Skeletal muscle satellite cell (primary cell): ENCODE measurements around the gene TRPM4.
"Not testable (repeated sequence)": the region's sequence is repeated elsewhere in the genome, so short reads cannot be mapped to it uniquely, and the experiment has no call there.

Source experiments
- H3K27me3 ChIP-seq: 2 replicates; pipeline ENCODE4 v1.7.0; 2013; ENCODE audit warnings: low read length; ENCODE audit not compliant: control insufficient read depth, insufficient read depth
- H3K36me3 ChIP-seq: 2 replicates; pipeline ENCODE4 v1.7.0; 2013; ENCODE audit warnings: mild to moderate bottlenecking, control low read depth, low read length; ENCODE audit not compliant: insufficient read depth
- H3K4me1 ChIP-seq: 2 replicates; pipeline ENCODE4 v1.7.0; 2013; ENCODE audit warnings: low read length; ENCODE audit not compliant: control insufficient read depth, insufficient read depth
- H3K4me2 ChIP-seq: 2 replicates; pipeline ENCODE4 v1.7.0; 2013; ENCODE audit warnings: mild to moderate bottlenecking, low read length
- H3K4me3 ChIP-seq: 2 replicates; pipeline ENCODE4 v1.7.0; 2013; ENCODE audit warnings: low read length
- H3K9ac ChIP-seq: 2 replicates; pipeline ENCODE4 v1.7.0; 2013; ENCODE audit warnings: mild to moderate bottlenecking, low read depth, low read length, moderate library complexity
- H3K9me3 ChIP-seq: replicated peaks from 2 replicates; pipeline ENCODE4 v1.7.0; 2013; ENCODE audit warnings: mild to moderate bottlenecking, control low read depth, low read length

Gene TRPM4

GRCh38 chr19:49146408-49146770 is 11.2 kb upstream of the TRPM4 start:
- not testable (repeated sequence) for H3K4me3 ChIP-seq, H3K9me3 ChIP-seq, H3K36me3 ChIP-seq, H3K27me3 ChIP-seq, H3K9ac ChIP-seq
- Histone ChIP-seq H3K4me1 (peaks cover 24% of the 10 kb centered on the region), H3K4me2 (peak overlapping the region; percentile 63)

GRCh38 chr19:49148044-49148682 is 9.4 kb upstream of the TRPM4 start:
- Histone ChIP-seq H3K36me3 (no peaks in the 10 kb centered on the region), H3K4me3 (no peak overlapping the region), H3K4me1 (peaks cover 21% of the 10 kb centered on the region), H3K4me2 (no peak overlapping the region), H3K9me3 (no peaks in the 10 kb centered on the region), H3K27me3 (no peaks in the 10 kb centered on the region), H3K9ac (no peak overlapping the region)

GRCh38 chr19:49148784-49149651 is 8.6 kb upstream of the TRPM4 start:
- H3K36me3 ChIP-seq = no peaks in the 10 kb centered on the region
- H3K4me3 ChIP-seq = peak overlapping the region; percentile 87
- peak overlapping the region; percentile 98 for H3K4me2 ChIP-seq
- peak overlapping the region; percentile 84 for H3K9ac ChIP-seq
- H3K27me3 ChIP-seq = no peaks in the 10 kb centered on the region
- H3K4me1 ChIP-seq = peaks cover 21% of the 10 kb centered on the region
- H3K9me3 ChIP-seq = no peaks in the 10 kb centered on the region

GRCh38 chr19:49149652-49150105 is 7.9 kb upstream of the TRPM4 start:
- peak overlapping the region; percentile 87 for H3K4me3 ChIP-seq
- H3K27me3 ChIP-seq = no peaks in the 10 kb centered on the region
- H3K4me1 ChIP-seq = peaks cover 21% of the 10 kb centered on the region
- no peaks in the 10 kb centered on the region for H3K9me3 ChIP-seq
- peak overlapping the region; percentile 98 for H3K4me2 ChIP-seq
- H3K9ac ChIP-seq = peak overlapping the region; percentile 84
- H3K36me3 ChIP-seq = no peaks in the 10 kb centered on the region

GRCh38 chr19:49150106-49150943 is 7.3 kb upstream of the TRPM4 start:
- peak overlapping the region; percentile 87 for H3K4me3 ChIP-seq
- no peaks in the 10 kb centered on the region for H3K36me3 ChIP-seq
- H3K27me3 ChIP-seq = no peaks in the 10 kb centered on the region
- H3K4me1 ChIP-seq = peaks cover 21% of the 10 kb centered on the region
- peak overlapping the region; percentile 84 for H3K9ac ChIP-seq
- no peaks in the 10 kb centered on the region for H3K9me3 ChIP-seq
- H3K4me2 ChIP-seq = peak overlapping the region; percentile 98

- H3K9ac ChIP-seq = peak overlapping the region; percentile 84
- H3K4me3 ChIP-seq = peak overlapping the region; percentile 87
- H3K4me1 ChIP-seq = peaks cover 17% of the 10 kb centered on the region
- no peaks in the 10 kb centered on the region for H3K36me3 ChIP-seq
- H3K4me2 ChIP-seq = peak overlapping the region; percentile 98
- H3K9me3 ChIP-seq = no peaks in the 10 kb centered on the region
- H3K27me3 ChIP-seq = no peaks in the 10 kb centered on the region
Measured at GRCh38 chr19:49150944-49151243, 6.7 kb upstream of the TRPM4 start.

- Histone ChIP-seq H3K36me3 (no peaks in the 10 kb centered on the region), H3K9ac (no peak overlapping the region), H3K9me3 (no peaks in the 10 kb centered on the region), H3K4me1 (peaks cover 13% of the 10 kb centered on the region), H3K27me3 (no peaks in the 10 kb centered on the region), H3K4me2 (peak overlapping the region; percentile 98), H3K4me3 (no peak overlapping the region)
Measured at GRCh38 chr19:49151267-49152118, 6.1 kb upstream of the TRPM4 start.

GRCh38 chr19:49152119-49152550 is 5.5 kb upstream of the TRPM4 start:
- Histone ChIP-seq H3K9ac (no peak overlapping the region), H3K27me3 (no peaks in the 10 kb centered on the region), H3K36me3 (no peaks in the 10 kb centered on the region), H3K9me3 (no peaks in the 10 kb centered on the region), H3K4me2 (no peak overlapping the region), H3K4me3 (no peak overlapping the region), H3K4me1 (peaks cover 13% of the 10 kb centered on the region)

- H3K36me3 ChIP-seq = no peaks in the 10 kb centered on the region
- no peaks in the 10 kb centered on the region for H3K27me3 ChIP-seq
- H3K4me3 ChIP-seq = no peak overlapping the region
- H3K9me3 ChIP-seq = no peaks in the 10 kb centered on the region
- no peak overlapping the region for H3K9ac ChIP-seq
- H3K4me1 ChIP-seq = peaks cover 14% of the 10 kb centered on the region
- H3K4me2 ChIP-seq = no peak overlapping the region
Measured at GRCh38 chr19:49153167-49153809, 4.3 kb upstream of the TRPM4 start.

GRCh38 chr19:49154279-49154678 is 3.3 kb upstream of the TRPM4 start:
- peaks cover 14% of the 10 kb centered on the region for H3K4me1 ChIP-seq
- H3K9me3 ChIP-seq = no peaks in the 10 kb centered on the region
- no peaks in the 10 kb centered on the region for H3K36me3 ChIP-seq
- no peak overlapping the region for H3K4me2 ChIP-seq
- no peak overlapping the region for H3K4me3 ChIP-seq
- H3K9ac ChIP-seq = no peak overlapping the region
- H3K27me3 ChIP-seq = no peaks in the 10 kb centered on the region
